ENCODE measurements around the gene SPAM1. TPM values are rescaled to one million over a fixed set of nuclear protein-coding genes. Genes with fewer than 3 reads are reported as not detected.

SPAM1 gene
- total and polyA plus RNA-seq, 8 donors, result not detected

DNA sequence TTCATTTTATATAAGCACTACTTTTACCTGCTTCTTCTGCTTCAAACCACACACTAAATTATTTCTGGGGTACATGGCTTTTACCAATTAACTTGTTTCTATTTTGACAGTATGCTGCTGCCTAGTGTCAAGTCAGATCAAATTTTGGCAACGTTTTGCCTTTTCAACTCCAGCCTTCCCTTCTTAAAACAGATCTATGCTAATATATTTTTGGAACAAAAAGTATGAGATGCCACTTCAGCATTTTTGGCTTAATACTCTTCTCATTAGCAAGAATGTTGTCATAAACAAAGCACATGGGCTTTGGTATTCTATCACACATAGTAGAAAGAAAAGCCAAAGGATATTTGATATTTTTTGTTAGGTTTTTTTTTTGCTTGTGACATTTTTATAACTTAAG is 47.8 kb downstream of the SPAM1 start:
- TF ChIP-seq, protein P1, sequence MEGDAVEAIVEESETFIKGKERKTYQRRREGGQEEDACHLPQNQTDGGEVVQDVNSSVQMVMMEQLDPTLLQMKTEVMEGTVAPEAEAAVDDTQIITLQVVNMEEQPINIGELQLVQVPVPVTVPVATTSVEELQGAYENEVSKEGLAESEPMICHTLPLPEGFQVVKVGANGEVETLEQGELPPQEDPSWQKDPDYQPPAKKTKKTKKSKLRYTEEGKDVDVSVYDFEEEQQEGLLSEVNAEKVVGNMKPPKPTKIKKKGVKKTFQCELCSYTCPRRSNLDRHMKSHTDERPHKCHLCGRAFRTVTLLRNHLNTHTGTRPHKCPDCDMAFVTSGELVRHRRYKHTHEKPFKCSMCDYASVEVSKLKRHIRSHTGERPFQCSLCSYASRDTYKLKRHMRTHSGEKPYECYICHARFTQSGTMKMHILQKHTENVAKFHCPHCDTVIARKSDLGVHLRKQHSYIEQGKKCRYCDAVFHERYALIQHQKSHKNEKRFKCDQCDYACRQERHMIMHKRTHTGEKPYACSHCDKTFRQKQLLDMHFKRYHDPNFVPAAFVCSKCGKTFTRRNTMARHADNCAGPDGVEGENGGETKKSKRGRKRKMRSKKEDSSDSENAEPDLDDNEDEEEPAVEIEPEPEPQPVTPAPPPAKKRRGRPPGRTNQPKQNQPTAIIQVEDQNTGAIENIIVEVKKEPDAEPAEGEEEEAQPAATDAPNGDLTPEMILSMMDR (IDR thresholded peaks at IDR 0.05), result no peak
- Histone ChIP-seq H3K36me3 (no peaks in the 10 kb centered on the region), H3K4me3 (no peak overlapping the region), H3K9me3 (no peaks in the 10 kb centered on the region), H3K27ac (no peak overlapping the region), H3K27me3 (no peaks in the 10 kb centered on the region), H3K4me1 (no peaks in the 10 kb centered on the region)
- ATAC-seq, result no peak
- no peak for DNase-seq
- intact Hi-C loops (cut with DNase I), result no loop called here

DNA sequence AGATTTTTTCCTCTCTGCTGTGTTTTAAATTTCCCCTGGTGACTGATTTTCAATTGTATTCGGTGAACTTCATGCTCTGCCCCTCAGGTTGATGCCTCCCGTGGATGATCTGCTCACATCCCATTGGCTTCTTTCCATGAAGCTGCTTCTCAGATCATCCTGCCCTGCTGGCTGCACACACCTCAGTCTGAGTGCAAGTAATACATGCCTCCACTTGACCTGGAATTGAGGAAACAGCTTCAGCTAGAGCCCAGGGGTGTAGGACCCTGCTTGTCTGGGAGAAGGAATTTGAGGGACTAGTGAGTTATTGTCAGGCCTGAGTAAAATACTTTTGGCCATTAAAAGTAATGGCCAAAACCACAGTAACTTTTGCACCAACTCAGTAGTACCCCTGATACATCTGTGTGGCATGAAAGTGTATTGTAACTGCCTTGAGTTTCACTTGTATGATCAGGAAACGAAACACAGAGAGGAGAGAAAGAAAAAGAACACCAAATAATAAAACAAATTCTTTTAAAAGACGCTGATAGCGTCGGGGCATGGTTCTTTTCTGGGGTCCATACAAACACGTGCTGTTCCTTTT is 49.4 kb downstream of the SPAM1 start:
- Histone ChIP-seq H3K4me3 (no peak overlapping the region), H3K27me3 (no peaks in the 10 kb centered on the region), H3K9me3 (no peaks in the 10 kb centered on the region), H3K27ac (no peak overlapping the region), H3K4me1 (no peaks in the 10 kb centered on the region), H3K36me3 (no peaks in the 10 kb centered on the region)
- DNase-seq (no peak), ATAC-seq (no peak)
- TF ChIP-seq, protein P1 (IDR thresholded peaks at IDR 0.05), result no peak
- intact Hi-C loops (cut with DNase I), result no loop called here

DNA sequence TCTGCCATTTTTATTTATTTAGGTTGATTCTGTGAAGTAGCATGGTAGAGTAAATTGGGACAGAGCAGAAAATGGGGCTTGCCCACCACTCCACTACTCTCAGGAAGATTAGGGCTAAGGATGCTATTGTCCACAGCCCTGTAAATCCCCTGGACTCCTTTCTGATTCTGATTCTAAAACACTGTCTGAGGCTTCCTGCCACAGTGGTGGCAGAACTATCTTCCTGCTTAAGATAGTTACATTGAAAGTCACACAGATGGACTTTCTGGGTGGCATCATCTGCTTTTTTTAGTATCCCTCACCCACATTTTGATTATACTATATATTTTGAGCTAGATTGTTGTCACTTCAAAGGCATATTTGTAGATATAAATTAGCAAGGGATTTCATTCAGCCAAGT is 50.0 kb downstream of the SPAM1 start:
- Histone ChIP-seq H3K4me1 (no peaks in the 10 kb centered on the region), H3K36me3 (no peaks in the 10 kb centered on the region), H3K9me3 (no peaks in the 10 kb centered on the region), H3K27me3 (no peaks in the 10 kb centered on the region), H3K4me3 (no peak overlapping the region), H3K27ac (no peak overlapping the region)
- ATAC-seq (no peak), DNase-seq (no peak)
- TF ChIP-seq, protein P1 (IDR thresholded peaks at IDR 0.05), result no peak
- intact Hi-C loops (cut with DNase I), result no loop called here

DNA sequence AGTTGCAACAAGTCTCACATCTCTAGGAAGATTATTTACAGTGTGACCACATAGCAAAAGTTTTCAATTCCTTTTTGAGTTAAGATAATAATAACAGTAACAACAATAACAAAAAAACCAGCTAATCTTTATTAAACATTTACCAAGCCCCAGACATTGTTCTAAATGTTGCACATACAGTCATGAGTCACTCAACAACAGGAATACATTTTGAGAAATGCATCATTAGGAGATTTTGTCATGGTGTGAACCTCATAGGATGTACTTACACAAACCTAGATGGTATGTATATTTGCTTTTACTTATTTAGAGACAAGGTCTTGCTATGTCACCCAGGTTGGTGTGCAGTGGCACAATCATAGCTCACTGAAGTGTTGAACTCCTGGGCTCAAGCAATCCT is 52.0 kb downstream of the SPAM1 start:
- H3K27me3 ChIP-seq, result no peaks in the 10 kb centered on the region
- no peak overlapping the region for H3K4me3 ChIP-seq
- H3K36me3 ChIP-seq, result no peaks in the 10 kb centered on the region
- peaks cover 0 to 2% of the 10 kb centered on the region in 2 donors for H3K9me3 ChIP-seq
- H3K27ac ChIP-seq, result no peak overlapping the region
- intact Hi-C loops (cut with DNase I), result no loop called here
- no peak for ATAC-seq
- TF ChIP-seq, protein P1 (IDR thresholded peaks at IDR 0.05), result no peak
- no peak for DNase-seq
- H3K4me1 ChIP-seq, result no peaks in the 10 kb centered on the region

DNA sequence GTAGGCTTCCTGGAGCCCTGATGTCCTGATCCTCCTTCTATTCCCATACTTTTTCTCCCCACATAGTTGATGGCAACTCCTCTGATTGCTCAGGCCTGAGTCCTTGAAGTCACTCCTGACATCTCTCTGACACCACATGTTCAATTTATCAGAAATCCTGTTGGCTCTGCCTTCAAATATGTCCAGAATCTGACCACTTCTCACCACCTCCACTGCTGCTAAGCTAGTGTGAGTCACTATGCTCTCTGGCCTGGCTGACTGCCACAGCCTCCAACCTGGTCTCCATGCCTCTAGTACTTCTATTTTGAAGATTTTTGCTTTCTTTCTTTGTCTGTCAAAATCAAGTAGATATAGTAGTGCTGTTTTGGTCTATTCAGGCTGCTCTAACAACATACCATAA is 54.8 kb downstream of the SPAM1 start:
- no peak overlapping the region for H3K27ac ChIP-seq
- no peaks in the 10 kb centered on the region for H3K4me1 ChIP-seq
- H3K36me3 ChIP-seq, result no peaks in the 10 kb centered on the region
- DNase-seq (no peak), ATAC-seq (no peak)
- no peaks in the 10 kb centered on the region for H3K27me3 ChIP-seq
- TF ChIP-seq, protein P1 (IDR thresholded peaks at IDR 0.05), result no peak
- intact Hi-C loops (cut with DNase I), result no loop called here
- peaks cover 0 to 8% of the 10 kb centered on the region in 2 donors for H3K9me3 ChIP-seq
- no peak overlapping the region for H3K4me3 ChIP-seq
